Mucosa of gallbladder (tissue), 1 donor: ENCODE data around the gene NDUFB8. TPM values are rescaled to one million over a fixed set of nuclear protein-coding genes. Genes with fewer than 3 reads are reported as not detected.

Experiments used
- total RNA-seq: library from RNA; stranded (reverse); gene quantifications from one replicate; pipeline ENCODE4 v1.2.1, GENCODE V29; 2021
- donor health status: DM: no; HTN: no; CAD: no.

The NDUFB8 gene
- total RNA-seq, 1 donor from 2014 or later: 140 TPM

Other genes with a start within 250 kb of the NDUFB8 start
- 25.5 TPM for gene BLOC1S2, start 243.2 kb downstream of the NDUFB8 start, total RNA-seq
- gene PKD2L1, start 199.6 kb downstream of the NDUFB8 start, total RNA-seq: not detected
- gene SCD, start 182.6 kb downstream of the NDUFB8 start, total RNA-seq: 97.0 TPM
- gene WNT8B, start 66.9 kb downstream of the NDUFB8 start, total RNA-seq: not detected
- 13.5 TPM for gene SEC31B, start 10.0 kb downstream of the NDUFB8 start, total RNA-seq
- 46.4 TPM for gene HIF1AN, start 6.1 kb upstream of the NDUFB8 start, total RNA-seq
- gene PAX2, start 215.7 kb upstream of the NDUFB8 start, total RNA-seq: not detected